K562 (cell line): ENCODE results near the gene CEP95. TPM values are rescaled to one million over a fixed set of nuclear protein-coding genes. Genes with fewer than 3 reads are reported as not detected.
"Not testable (repeated sequence)": the region's sequence is repeated elsewhere in the genome, so short reads cannot be mapped to it uniquely, and the experiment has no call there.

Experiments used
- ATAC-seq: fragments of 200-7000 bp; cut with Tn5 transposase; 3 replicates; pipeline ENCODE4 v1.9.1; 2020; ENCODE audit warnings: moderate library complexity
- BruUV-seq: library from RNA; stranded (reverse); fragments of 400-500 nt; replicated peaks from 2 replicates; lab custom pipeline; 2021; lab: Mats Ljungman, UMichigan
- CTCF ChIA-PET: fragments of 300-600 bp; formaldehyde crosslinking; extraction: SDS; loops from one replicate; lab custom pipeline; 2021; ENCODE audit warnings: low intra/inter-chr PET ratio; lab: Yijun Ruan, JAX
- POLR2A ChIA-PET: fragments of 300-600, 350-650 bp; sonication (Branson Sonifier 250); formaldehyde crosslinking; extraction: SDS; loops from one replicate; lab custom pipeline; 2021; ENCODE audit warnings: antibody characterized with exemption, inconsistent platforms; lab: Yijun Ruan, JAX
- DNase-seq, 4 experiments: peaks; one replicate each; pipeline versions ENCODE4 v3.0.0 to v3.0.0-alpha.2; 2011 to 2018; ENCODE audit warnings: low spot score in 3 of 4, mixed read lengths in 3 of 4; ENCODE audit errors: extremely low read depth in 1 of 4
- FAIRE-seq: peaks from 2 replicates; lab custom pipeline; 2011; peaks lifted over from hg19 to GRCh38; lab: Jason Lieb, UNC
- H2AFZ ChIP-seq: 2 replicates; pipeline ENCODE4 v1.6.0; 2011; ENCODE audit warnings: low read depth, low read length, control low read depth, inconsistent platforms
- H3K27ac ChIP-seq: fragments of 200-600 bp; 3 replicates; pipeline ENCODE4 v1.8.0; 2011; ENCODE audit warnings: low read depth, mild to moderate bottlenecking, control low read depth, inconsistent platforms, low read length, moderate library complexity, mixed read lengths; ENCODE audit errors: extremely low read depth
- H3K27me3 ChIP-seq, 2 experiments: fragments of 300-600 bp in 1 of 2; 2 replicates in 1 of 2; 3 replicates in 1 of 2; pipeline versions ENCODE4 v1.6.0 to v1.8.0; 2011; ENCODE audit warnings: inconsistent platforms in 2 of 2, low read length in 2 of 2, mild to moderate bottlenecking in 1 of 2, mixed read lengths in 1 of 2, moderate library complexity in 1 of 2; ENCODE audit not compliant: control insufficient read depth in 2 of 2, insufficient read depth in 2 of 2
- H3K36me3 ChIP-seq: fragments of 300-600 bp; 3 replicates; pipeline ENCODE4 v1.8.0; 2011; ENCODE audit warnings: mild to moderate bottlenecking, low read length, inconsistent platforms; ENCODE audit not compliant: control insufficient read depth, insufficient read depth
- H3K4me1 ChIP-seq, 2 experiments: fragments of 200-600 bp in 1 of 2; replicated peaks in 1 of 2; 2 replicates in 1 of 2; 3 replicates in 1 of 2; pipeline versions ENCODE4 v1.5.1 to v1.8.0; 2011; ENCODE audit warnings: inconsistent platforms in 2 of 2, low read length in 2 of 2, mild to moderate bottlenecking in 1 of 2, mixed read lengths in 1 of 2, moderate library complexity in 1 of 2; ENCODE audit not compliant: control insufficient read depth in 2 of 2, insufficient read depth in 2 of 2
- H3K4me2 ChIP-seq: 2 replicates; pipeline ENCODE4 v1.6.1; 2011; ENCODE audit warnings: low read length, control low read depth, inconsistent platforms, mixed read lengths; ENCODE audit not compliant: insufficient read depth
- H3K4me3 ChIP-seq: fragments of 200-600 bp; sonication (generic), shearing (Covaris generic); 2 replicates; pipeline ENCODE4 v1.5.1; 2016; ENCODE audit warnings: control low read depth, inconsistent platforms
- H3K79me2 ChIP-seq: fragments of 200-600 bp; 3 replicates; pipeline ENCODE4 v1.8.0; 2011; ENCODE audit warnings: low read length, inconsistent platforms; ENCODE audit not compliant: control insufficient read depth, insufficient read depth
- H3K9ac ChIP-seq, 2 experiments: 2 replicates each; pipeline versions ENCODE4 v1.6.0 to v1.6.1; 2011; ENCODE audit warnings: low read depth in 2 of 2, low read length in 2 of 2, control low read depth in 1 of 2, inconsistent platforms in 1 of 2, mild to moderate bottlenecking in 1 of 2, mixed read lengths in 1 of 2; ENCODE audit not compliant: insufficient read depth in 1 of 2
- H3K9me1 ChIP-seq: one replicate; pipeline ENCODE4 v1.6.0; 2011; ENCODE audit warnings: inconsistent platforms, mild to moderate bottlenecking, low read length, moderate library complexity; ENCODE audit not compliant: control insufficient read depth, insufficient read depth
- H3K9me3 ChIP-seq: replicated peaks from 2 replicates; pipeline ENCODE4 v1.5.1; 2011; ENCODE audit warnings: low read depth, low read length, inconsistent platforms; ENCODE audit not compliant: control insufficient read depth, insufficient read depth
- H4K20me1 ChIP-seq: replicated peaks from 2 replicates; pipeline ENCODE4 v1.6.1; 2011; ENCODE audit warnings: low read length, inconsistent platforms, mixed read lengths; ENCODE audit not compliant: control insufficient read depth, insufficient read depth
- ESRRB ChIP-seq: fragments of 250-450 bp; sonication (Bioruptor Pico); IDR thresholded peaks from 2 replicates; pipeline ENCODE4 v1.5.0; 2020; ENCODE audit warnings: mild to moderate bottlenecking, moderate library complexity, borderline replicate concordance
- NFIC ChIP-seq: fragments of 450-650 bp; IDR thresholded peaks from 2 replicates; pipeline ENCODE4 v1.6.1; 2017; ENCODE audit warnings: mild to moderate bottlenecking, inconsistent platforms
- SETDB1 ChIP-seq: IDR thresholded peaks from one replicate; pipeline ENCODE4 v1.6.1; 2012; ENCODE audit warnings: low read length, control low read depth, inconsistent platforms
- STAT5B ChIP-seq: fragments of 250-450 bp; sonication (Bioruptor Pico); IDR thresholded peaks from 2 replicates; pipeline ENCODE4 v1.8.0; 2021; ENCODE audit warnings: mild to moderate bottlenecking, inconsistent platforms
- WGBS: fragments of 100-300 bp; shearing (Covaris generic); methylation state at CpG from one replicate; pipeline ENCODE4 v1.1.6; 2016; ENCODE audit warnings: low coverage, mixed read lengths; ENCODE audit not compliant: insufficient coverage; ENCODE audit errors: missing lambda C conversion rate; 5-methylcytosine and 5-hydroxymethylcytosine counted together
- in situ Hi-C: fragments of 300-500 bp; cut with MboI; formaldehyde crosslinking; loops from 4 replicates; pipeline ENCODE4 v1.15.0; 2018; ENCODE audit warnings: inconsistent platforms, mixed read lengths
- intact Hi-C: fragments of 100-400 bp; cut with micrococcal nuclease; formaldehyde crosslinking; loops from 2 replicates; pipeline ENCODE4 v1.14.2; 2022
- polyA plus RNA-seq, 8 experiments: library from polyadenylated mRNA; depleted of rRNA in 4 of 8; stranded (reverse) in 5 of 8; unstranded in 3 of 8; fragments of >200 nt; fragmentation: Nextera tagmentation in 2 of 8; fragmentation: Illumina TruSeq in 1 of 8; extraction: Ambion mirVana in 2 of 8; extraction: Trizol in 1 of 8; gene quantifications; 2 replicates each; pipeline versions ENCODE4 v1.2.1 to v1.2.3, GENCODE V29; 2011 to 2014; ENCODE audit warnings: inconsistent platforms in 1 of 8, missing spikeins in 1 of 8
- total RNA-seq, 7 experiments: library from RNA; depleted of rRNA in 6 of 7; stranded (reverse); fragments of >200 nt in 6 of 7; fragmentation: Illumina TruSeq in 2 of 7; extraction: Trizol in 2 of 7; gene quantifications; 2 replicates each; pipeline versions ENCODE4 v1.2.1 to v1.2.3, GENCODE V29; 2011 to 2021; ENCODE audit warnings: low replicate concordance in 1 of 7
- TF ChIP-seq, protein P1 (sequence below): IDR thresholded peaks from 2 replicates; pipeline ENCODE4 v1.6.1; 2016; ENCODE audit warnings: missing genetic modification characterization, missing compliant biosample characterization
- TF ChIP-seq, protein P2 (sequence below), 2 experiments: fragments of 450-650 bp in 1 of 2; sonication (generic) in 1 of 2; formaldehyde crosslinking in 1 of 2; IDR thresholded peaks in 1 of 2; conservative IDR thresholded peaks in 1 of 2; 2 replicates each; pipeline versions ENCODE4 v1.6.1 to v1.8.1; 2016 to 2023; ENCODE audit warnings: mild to moderate bottlenecking in 2 of 2, moderate library complexity in 2 of 2, inconsistent platforms in 1 of 2, missing genetic modification reagents in 1 of 2
- TF ChIP-seq, protein P3 (sequence below), 2 experiments: IDR thresholded peaks in 1 of 2; conservative IDR thresholded peaks in 1 of 2; 2 replicates each; pipeline ENCODE4 v1.6.1; 2016; ENCODE audit warnings: low read depth in 2 of 2, mild to moderate bottlenecking in 1 of 2, missing compliant biosample characterization in 1 of 2, missing genetic modification characterization in 1 of 2, moderate library complexity in 1 of 2
- TF ChIP-seq, protein P4 (sequence below): fragments of 450-650 bp; formaldehyde crosslinking; IDR thresholded peaks from 2 replicates; pipeline ENCODE4 v1.4.0; 2020; ENCODE audit warnings: mild to moderate bottlenecking

The CEP95 gene
- total and polyA plus RNA-seq, 9 of the 15 experiments (the other 6 are each of a cell fraction or from before 2014, with no cell fraction given) = 26.7 to 80.7 (median 56.9) TPM

DNA sequence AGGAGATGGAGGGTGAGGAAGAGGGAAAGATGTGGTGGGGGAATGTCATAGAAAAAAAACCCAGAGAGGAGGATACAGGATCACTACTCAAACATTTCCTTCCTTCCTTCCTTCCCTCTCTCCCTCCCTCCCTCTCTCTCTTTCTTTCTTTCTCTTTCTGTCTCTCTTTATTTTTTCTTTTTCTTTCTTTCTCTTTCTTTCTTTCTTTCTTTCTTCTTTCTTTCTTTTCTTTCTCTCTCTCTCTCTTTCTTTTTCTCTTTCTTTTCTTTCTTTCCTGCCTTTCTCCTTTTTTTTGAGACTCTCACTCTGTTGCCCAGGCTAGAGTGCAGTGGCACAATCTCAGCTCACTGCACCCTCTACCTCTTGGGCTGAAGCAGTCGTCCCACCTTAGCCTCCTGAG lies 39.9 kb upstream of the CEP95 start:
- CTCF ChIA-PET, H2AFZ ChIP-seq, H3K4me1 ChIP-seq, H3K4me2 ChIP-seq, H3K27me3 ChIP-seq, BruUV-seq, H3K9me1 ChIP-seq, H3K79me2 ChIP-seq, in situ Hi-C loops, H3K4me3 ChIP-seq, FAIRE-seq, H3K36me3 ChIP-seq, DNase-seq, H4K20me1 ChIP-seq, H3K9me3 ChIP-seq, H3K9ac ChIP-seq, intact Hi-C loops, ATAC-seq, H3K27ac ChIP-seq: not testable (repeated sequence)
- POLR2A ChIA-PET = interaction anchor here (0.6 to 1.9 kb wide), 4 partner anchors 11 to 249 kb away, joined by 3 to 8 read pairs (median 4); partner anchors contain the start of gene POLG2
- 0% methylated on average over 1 of the region's 1 CpG for WGBS
- TF ChIP-seq, protein P1, sequence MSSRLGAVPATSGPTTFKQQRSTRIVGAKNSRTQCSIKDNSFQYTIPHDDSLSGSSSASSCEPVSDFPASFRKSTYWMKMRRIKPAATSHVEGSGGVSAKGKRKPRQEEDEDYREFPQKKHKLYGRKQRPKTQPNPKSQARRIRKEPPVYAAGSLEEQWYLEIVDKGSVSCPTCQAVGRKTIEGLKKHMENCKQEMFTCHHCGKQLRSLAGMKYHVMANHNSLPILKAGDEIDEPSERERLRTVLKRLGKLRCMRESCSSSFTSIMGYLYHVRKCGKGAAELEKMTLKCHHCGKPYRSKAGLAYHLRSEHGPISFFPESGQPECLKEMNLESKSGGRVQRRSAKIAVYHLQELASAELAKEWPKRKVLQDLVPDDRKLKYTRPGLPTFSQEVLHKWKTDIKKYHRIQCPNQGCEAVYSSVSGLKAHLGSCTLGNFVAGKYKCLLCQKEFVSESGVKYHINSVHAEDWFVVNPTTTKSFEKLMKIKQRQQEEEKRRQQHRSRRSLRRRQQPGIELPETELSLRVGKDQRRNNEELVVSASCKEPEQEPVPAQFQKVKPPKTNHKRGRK = peak; percentile 61

DNA sequence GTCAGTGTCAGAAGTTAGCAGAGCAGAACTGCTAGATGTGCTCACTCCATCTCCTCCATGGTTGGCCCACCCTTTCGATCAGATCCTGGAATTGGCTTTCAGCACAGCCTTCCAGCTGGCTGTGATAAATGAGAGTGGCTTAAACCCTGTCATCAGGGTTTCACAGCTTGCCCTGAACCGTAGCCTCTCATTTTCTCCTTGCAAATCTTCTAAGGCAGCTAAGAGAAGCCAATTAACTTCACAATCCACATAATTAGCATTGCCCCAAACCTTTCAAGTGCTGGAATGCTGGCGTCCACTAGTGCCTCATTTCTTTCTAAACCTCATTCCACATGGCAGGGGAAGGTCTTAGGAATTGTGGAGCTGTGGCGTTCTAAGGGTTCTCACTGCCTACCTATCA lies 36.2 kb upstream of the CEP95 start:
- no peak overlapping the region for H3K4me3 ChIP-seq
- no peak overlapping the region for H3K27ac ChIP-seq
- ChIA-PET POLR2A (interaction anchor here (0.7 kb wide), 1 partner anchor 13 kb away, joined by 3 read pairs; no protein-coding TSS in a partner anchor), CTCF (no interaction called here)
- no peak for FAIRE-seq
- H3K79me2 ChIP-seq = no peaks in the 10 kb centered on the region
- in situ Hi-C loops = no loop called here
- no peak overlapping the region for H2AFZ ChIP-seq
- H4K20me1 ChIP-seq = no peaks in the 10 kb centered on the region
- no peaks in the 10 kb centered on the region for H3K27me3 ChIP-seq
- no peaks in the 10 kb centered on the region for H3K9me1 ChIP-seq
- no peak overlapping the region for H3K4me2 ChIP-seq
- BruUV-seq = no TSS peak
- no peaks in the 10 kb centered on the region for H3K4me1 ChIP-seq
- no peak for ATAC-seq
- intact Hi-C loops = no loop called here
- H3K9ac ChIP-seq = no peak overlapping the region
- DNase-seq = no peak
- H3K36me3 ChIP-seq = no peaks in the 10 kb centered on the region
- 50% methylated on average over 4 of the region's 4 CpGs for WGBS
- TF ChIP-seq STAT5B (CRISPR knock-in tag) (no peak), NFIC (no peak), SETDB1 (no peak), ESRRB (CRISPR knock-in tag) (no peak)
- TF ChIP-seq, protein P2, sequence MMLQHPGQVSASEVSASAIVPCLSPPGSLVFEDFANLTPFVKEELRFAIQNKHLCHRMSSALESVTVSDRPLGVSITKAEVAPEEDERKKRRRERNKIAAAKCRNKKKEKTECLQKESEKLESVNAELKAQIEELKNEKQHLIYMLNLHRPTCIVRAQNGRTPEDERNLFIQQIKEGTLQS (IDR thresholded peaks at IDR 0.05) = no peak
- TF ChIP-seq, protein P2 (CRISPR knock-in tag; conservative IDR thresholded peaks at IDR 0.05) = no peak
- TF ChIP-seq, protein P3, sequence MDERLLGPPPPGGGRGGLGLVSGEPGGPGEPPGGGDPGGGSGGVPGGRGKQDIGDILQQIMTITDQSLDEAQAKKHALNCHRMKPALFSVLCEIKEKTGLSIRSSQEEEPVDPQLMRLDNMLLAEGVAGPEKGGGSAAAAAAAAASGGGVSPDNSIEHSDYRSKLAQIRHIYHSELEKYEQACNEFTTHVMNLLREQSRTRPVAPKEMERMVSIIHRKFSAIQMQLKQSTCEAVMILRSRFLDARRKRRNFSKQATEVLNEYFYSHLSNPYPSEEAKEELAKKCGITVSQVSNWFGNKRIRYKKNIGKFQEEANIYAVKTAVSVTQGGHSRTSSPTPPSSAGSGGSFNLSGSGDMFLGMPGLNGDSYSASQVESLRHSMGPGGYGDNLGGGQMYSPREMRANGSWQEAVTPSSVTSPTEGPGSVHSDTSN (CRISPR knock-in tag; IDR thresholded peaks at IDR 0.05; ENCODE audit: low read depth) = no peak
- TF ChIP-seq, protein P3 (tag; conservative IDR thresholded peaks at IDR 0.05; ENCODE audit: low read depth) = 0 out of 2 replicates have a peak, but pooled peaks have one; percentile 34
- TF ChIP-seq, protein P4, sequence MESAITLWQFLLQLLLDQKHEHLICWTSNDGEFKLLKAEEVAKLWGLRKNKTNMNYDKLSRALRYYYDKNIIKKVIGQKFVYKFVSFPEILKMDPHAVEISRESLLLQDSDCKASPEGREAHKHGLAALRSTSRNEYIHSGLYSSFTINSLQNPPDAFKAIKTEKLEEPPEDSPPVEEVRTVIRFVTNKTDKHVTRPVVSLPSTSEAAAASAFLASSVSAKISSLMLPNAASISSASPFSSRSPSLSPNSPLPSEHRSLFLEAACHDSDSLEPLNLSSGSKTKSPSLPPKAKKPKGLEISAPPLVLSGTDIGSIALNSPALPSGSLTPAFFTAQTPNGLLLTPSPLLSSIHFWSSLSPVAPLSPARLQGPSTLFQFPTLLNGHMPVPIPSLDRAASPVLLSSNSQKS (CRISPR knock-in tag) = no peak
- H3K9me3 ChIP-seq = no peaks in the 10 kb centered on the region
